B cell (primary cell): ENCODE results near the gene FAM114A1.

Experiments used
- EZH2 ChIP-seq: IDR thresholded peaks from 2 replicates; pipeline ENCODE4 v1.6.1; 2012; ENCODE audit warnings: borderline replicate concordance, low read depth, mild to moderate bottlenecking, moderate library complexity, low read length; ENCODE audit not compliant: insufficient read depth, poor library complexity, severe bottlenecking
- TF ChIP-seq, protein P1 (sequence below): fragments of 200-600 bp; IDR thresholded peaks from one replicate; pipeline ENCODE4 v1.8.0; 2022; ENCODE audit warnings: antibody characterized with exemption, mild to moderate bottlenecking

DNA sequence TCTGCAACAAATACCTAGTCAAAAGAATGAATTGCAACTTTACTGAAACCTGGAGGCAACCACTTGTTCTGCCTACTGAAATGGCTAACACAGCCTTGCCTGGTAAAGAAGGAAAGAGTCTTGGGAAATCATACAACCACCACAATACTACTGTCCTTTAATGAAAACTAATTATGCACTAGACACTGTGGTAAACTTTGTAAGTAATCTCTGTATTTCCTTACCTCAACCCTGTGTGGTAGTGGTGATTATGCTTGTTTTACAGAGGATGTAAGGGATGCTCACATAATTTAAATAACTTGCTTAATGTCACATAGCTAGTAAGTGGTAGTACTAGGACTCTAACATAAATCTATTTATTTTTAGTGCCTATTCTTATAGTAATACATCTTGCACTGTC, 119.9 kb downstream of the FAM114A1 start:
- TF ChIP-seq, protein P1, sequence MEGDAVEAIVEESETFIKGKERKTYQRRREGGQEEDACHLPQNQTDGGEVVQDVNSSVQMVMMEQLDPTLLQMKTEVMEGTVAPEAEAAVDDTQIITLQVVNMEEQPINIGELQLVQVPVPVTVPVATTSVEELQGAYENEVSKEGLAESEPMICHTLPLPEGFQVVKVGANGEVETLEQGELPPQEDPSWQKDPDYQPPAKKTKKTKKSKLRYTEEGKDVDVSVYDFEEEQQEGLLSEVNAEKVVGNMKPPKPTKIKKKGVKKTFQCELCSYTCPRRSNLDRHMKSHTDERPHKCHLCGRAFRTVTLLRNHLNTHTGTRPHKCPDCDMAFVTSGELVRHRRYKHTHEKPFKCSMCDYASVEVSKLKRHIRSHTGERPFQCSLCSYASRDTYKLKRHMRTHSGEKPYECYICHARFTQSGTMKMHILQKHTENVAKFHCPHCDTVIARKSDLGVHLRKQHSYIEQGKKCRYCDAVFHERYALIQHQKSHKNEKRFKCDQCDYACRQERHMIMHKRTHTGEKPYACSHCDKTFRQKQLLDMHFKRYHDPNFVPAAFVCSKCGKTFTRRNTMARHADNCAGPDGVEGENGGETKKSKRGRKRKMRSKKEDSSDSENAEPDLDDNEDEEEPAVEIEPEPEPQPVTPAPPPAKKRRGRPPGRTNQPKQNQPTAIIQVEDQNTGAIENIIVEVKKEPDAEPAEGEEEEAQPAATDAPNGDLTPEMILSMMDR, result no peak
- no peak for TF ChIP-seq EZH2
